Airway epithelial cell (primary cell): ENCODE measurements around the gene MAP1LC3B. TPM values are rescaled to one million over a fixed set of nuclear protein-coding genes. Genes with fewer than 3 reads are reported as not detected.

Experiments used
- total RNA-seq: library from RNA; depleted of rRNA; stranded (reverse); fragments of >200 nt; gene quantifications from 2 replicates; pipeline ENCODE4 v1.2.3, GENCODE V29; 2015

The MAP1LC3B gene
- 23.0 and 27.7 TPM in 2 replicates for total RNA-seq

DNA sequence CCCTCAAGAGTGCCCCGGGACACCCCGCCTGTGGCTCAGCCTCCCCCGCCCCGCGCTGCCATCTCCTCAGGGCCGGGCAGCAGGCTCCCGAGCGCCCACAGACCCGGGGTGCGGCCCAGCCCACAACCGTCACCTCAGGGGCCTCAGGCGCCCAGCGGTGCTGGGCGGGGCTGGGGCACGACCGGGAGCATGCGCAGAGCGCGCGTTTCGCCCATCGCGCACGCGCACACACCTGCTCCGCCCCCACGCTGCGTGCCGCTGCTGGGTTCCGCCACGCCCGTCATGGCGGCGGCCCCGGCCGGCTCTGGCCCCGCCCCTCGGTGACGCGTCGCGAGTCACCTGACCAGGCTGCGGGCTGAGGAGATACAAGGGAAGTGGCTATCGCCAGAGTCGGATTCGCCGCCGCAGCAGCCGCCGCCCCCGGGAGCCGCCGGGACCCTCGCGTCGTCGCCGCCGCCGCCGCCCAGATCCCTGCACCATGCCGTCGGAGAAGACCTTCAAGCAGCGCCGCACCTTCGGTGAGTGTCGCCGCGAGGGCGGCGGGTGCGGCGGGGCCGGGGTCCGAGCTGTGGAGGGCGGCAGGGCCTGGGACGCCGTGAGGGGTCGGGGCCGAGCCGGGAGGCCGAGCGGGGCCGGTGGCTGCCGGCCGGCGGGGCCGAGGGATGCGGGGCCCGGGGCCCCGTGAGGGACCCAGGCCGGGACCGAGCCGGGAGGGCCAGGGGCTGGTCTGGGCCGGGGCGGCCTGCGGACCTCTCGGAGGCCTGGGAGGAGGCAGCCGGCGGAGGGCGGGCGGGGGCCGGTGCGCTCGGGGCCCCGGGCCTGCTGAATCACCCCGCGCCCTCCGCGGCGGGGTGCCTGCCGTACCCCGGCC is at the start of gene MAP1LC3B:
MAP1LC3B (plus strand) TSS at position 387 of the 871 bp plus-strand sequence; CDS start at position 479, 92 bp downstream.

DNA sequence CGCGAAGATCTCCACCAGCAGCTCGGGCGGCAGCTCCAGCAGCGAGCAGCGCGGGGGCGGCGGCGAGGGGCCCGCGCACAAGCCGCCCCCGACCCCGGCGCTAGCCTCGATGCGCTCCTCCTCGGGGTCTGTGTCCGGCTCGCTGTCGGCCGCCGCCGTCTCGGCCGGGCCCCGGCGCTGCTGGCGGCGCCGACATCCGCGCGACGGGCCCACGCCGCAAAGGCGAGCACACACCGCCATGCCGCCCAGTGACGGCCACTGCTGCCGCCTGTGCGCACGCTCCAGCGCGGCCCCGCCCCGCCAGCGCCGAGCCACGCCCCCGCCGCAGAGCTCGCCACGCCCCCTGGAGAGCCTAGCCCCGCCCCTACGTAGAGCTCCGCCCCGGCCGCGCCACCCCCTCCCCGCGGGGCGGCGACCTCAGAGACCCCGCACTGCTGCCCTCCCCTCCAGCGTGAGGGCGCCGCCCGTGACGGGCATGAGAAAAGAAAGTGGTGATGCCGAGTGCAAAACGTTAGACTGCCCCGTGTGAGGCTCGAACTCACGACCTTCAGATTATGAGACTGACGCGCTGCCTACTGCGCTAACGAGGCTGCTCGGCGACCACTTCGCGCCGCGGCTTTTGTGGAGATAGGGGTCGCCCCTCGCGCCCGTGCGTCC is 8.5 kb upstream of the MAP1LC3B start, which contains the start of gene FBXO31:
FBXO31 (minus strand) TSS at position 272 of the 657 bp plus-strand sequence; CDS start at position 240, 32 bp downstream.

Other genes with a start within 250 kb of the MAP1LC3B start
- gene C16orf95, start 74.9 kb upstream of the MAP1LC3B start, total RNA-seq, result 1.7 and 3.6 TPM in 2 replicates
- 17.2 and 17.6 TPM in 2 replicates for gene FBXO31, start 8.6 kb upstream of the MAP1LC3B start, total RNA-seq
- gene ZCCHC14, start 100.7 kb downstream of the MAP1LC3B start, total RNA-seq, result 4.1 and 5.1 TPM in 2 replicates
- not detected in 2 replicates for gene JPH3, start 210.2 kb downstream of the MAP1LC3B start, total RNA-seq